GM12875 (cell line): Measurements from ENCODE around the gene TWSG1.
A peak's percentile ranks its signal among the peaks of the same experiment; 100 is the strongest.

Experiments
- H3K4me3 ChIP-seq: one replicate; pipeline ENCODE4 v1.5.1; 2011; ENCODE audit warnings: low read depth, low read length, control low read depth
- CTCF ChIP-seq: IDR thresholded peaks from 2 replicates; pipeline ENCODE4 v1.5.1; 2011; ENCODE audit warnings: low read depth, mild to moderate bottlenecking, control low read depth, inconsistent platforms, low read length, moderate library complexity, borderline replicate concordance; ENCODE audit not compliant: insufficient read depth

The TWSG1 gene

GRCh38 chr18:9334329-9334972 is at the start of gene TWSG1:
Gene TWSG1 (plus strand): TSS chr18:9334773. CDS start chr18:9337230, 2,457 bp downstream.
- peak within 1 kb of the TSS; percentile 89 for H3K4me3 ChIP-seq
- TF ChIP-seq CTCF: peak; percentile 60

GRCh38 chr18:9285604-9286003 is 49.0 kb upstream of the TWSG1 start:
- TF ChIP-seq CTCF: no peak
- no peak overlapping the region for H3K4me3 ChIP-seq

- H3K4me3 ChIP-seq: no peak overlapping the region
Measured at GRCh38 chr18:9287036-9287435, 47.5 kb upstream of the TWSG1 start.

GRCh38 chr18:9289698-9290097 is 44.9 kb upstream of the TWSG1 start:
- TF ChIP-seq CTCF: no peak
- H3K4me3 ChIP-seq: no peak overlapping the region

More at GRCh38 chr18:9287036-9287435, 47.5 kb upstream of the TWSG1 start:
- no peak for TF ChIP-seq CTCF

- no peak overlapping the region for H3K4me3 ChIP-seq
- TF ChIP-seq CTCF: no peak
Measured at GRCh38 chr18:9290156-9290555, 44.4 kb upstream of the TWSG1 start.

- H3K4me3 ChIP-seq: no peak overlapping the region
- TF ChIP-seq CTCF: no peak
Measured at GRCh38 chr18:9292047-9292446, 42.5 kb upstream of the TWSG1 start.

- no peak overlapping the region for H3K4me3 ChIP-seq
- no peak for TF ChIP-seq CTCF
Measured at GRCh38 chr18:9293948-9294347, 40.6 kb upstream of the TWSG1 start.
